ENCODE measurements around the gene INO80D.
"Not testable (repeated sequence)": the region's sequence is repeated elsewhere in the genome, so short reads cannot be mapped to it uniquely, and the experiment has no call there.

INO80D gene

DNA sequence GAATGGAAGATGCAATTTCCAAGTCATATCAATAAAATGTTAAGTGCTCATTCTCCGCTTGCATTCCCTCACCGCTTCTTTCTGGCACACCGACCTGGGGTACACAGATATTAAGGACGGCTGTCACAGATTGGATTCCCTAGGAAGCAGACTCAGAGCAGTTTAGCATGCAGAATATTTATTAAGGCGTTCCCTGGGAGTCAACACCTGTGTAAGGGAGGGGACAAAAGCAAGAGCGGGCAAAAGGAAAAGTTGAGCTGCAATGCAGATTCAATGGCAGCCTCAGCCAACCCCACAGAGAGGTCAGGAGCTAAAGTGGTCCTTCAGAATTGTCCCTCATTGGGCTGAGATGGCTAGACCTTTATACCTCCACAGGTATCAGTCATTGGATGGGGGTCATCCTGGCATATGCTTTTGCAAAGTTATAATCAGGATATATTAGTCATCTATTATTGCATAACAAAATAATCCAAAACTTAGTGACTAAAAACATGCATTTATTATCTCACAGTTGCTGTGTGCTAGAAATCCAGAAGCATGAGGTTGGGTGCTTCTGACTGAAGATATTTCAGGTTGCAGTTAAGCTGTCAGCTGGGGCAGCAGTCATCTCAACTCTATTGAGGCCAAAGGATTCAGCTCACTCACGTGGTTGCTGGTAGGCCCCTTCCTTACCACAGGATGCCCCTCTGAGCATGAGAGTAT, 27.0 kb upstream of the INO80D start:
- peak; percentile 48 for DNase-seq (ENCODE audit: low read depth)
- H3K4me3 ChIP-seq (ENCODE audit: control insufficient read depth, low read depth, low read length): no peak overlapping the region
- no peak for TF ChIP-seq CTCF (conservative IDR thresholded peaks at IDR 0.05; ENCODE audit: control insufficient read depth, insufficient read depth, low read depth, low read length)

- DNase-seq (ENCODE audit: low read depth): peak; percentile 17
- no peak for TF ChIP-seq CTCF (conservative IDR thresholded peaks at IDR 0.05; ENCODE audit: control insufficient read depth, insufficient read depth, low read depth, low read length)
These were observed 26.1 kb upstream of the INO80D start for GRCh38 chr2:206112108-206112507.

DNA sequence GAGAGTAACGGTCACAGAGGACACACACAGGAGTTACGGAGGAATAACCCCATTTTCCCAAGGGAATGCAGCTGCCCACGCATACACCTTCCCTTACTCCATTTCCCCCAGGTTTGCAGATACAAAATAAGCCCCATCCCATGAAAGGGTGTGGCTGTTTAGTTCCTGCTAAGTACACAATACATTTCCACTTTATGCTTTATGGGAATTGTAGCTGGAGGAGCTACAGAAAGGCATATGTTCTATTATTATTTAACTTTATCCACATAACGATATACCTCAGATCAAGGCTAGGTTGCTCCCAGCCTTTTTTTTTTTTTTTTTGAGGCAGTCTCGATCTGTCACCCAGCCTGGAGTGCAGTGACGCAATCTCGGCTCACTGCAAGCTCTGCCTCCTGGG, 22.7 kb upstream of the INO80D start:
- DNase-seq (ENCODE audit: low read depth): no peak
- TF ChIP-seq CTCF (conservative IDR thresholded peaks at IDR 0.05; ENCODE audit: control insufficient read depth, insufficient read depth, low read depth, low read length): no peak
- H3K4me3 ChIP-seq (ENCODE audit: control insufficient read depth, low read depth, low read length): no peak overlapping the region

More at GRCh38 chr2:206112108-206112507, 26.1 kb upstream of the INO80D start:
- no peak overlapping the region for H3K4me3 ChIP-seq (ENCODE audit: control insufficient read depth, low read depth, low read length)

DNA sequence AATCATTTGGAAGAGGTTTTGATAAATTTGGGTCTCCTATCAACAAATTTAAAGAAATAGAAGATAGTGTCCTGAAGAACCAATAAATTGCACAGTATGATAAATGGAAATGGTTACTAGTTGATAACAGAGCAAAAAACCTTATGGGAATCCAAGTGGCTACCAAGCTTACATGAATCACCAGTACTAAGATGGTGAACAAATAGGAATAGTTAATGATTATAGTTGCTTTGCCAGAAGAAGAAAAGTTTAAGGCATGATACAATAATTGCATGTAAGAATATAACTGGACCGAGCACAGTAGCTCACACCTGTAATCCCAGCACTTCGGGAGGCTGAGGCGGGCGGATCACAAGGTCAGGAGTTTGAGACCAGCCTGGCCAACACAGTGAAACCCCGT, 19.6 kb upstream of the INO80D start:
- TF ChIP-seq CTCF (conservative IDR thresholded peaks at IDR 0.05; ENCODE audit: control insufficient read depth, insufficient read depth, low read depth, low read length): no peak
- DNase-seq (ENCODE audit: low read depth): no peak
- no peak overlapping the region for H3K4me3 ChIP-seq (ENCODE audit: control insufficient read depth, low read depth, low read length)

DNA sequence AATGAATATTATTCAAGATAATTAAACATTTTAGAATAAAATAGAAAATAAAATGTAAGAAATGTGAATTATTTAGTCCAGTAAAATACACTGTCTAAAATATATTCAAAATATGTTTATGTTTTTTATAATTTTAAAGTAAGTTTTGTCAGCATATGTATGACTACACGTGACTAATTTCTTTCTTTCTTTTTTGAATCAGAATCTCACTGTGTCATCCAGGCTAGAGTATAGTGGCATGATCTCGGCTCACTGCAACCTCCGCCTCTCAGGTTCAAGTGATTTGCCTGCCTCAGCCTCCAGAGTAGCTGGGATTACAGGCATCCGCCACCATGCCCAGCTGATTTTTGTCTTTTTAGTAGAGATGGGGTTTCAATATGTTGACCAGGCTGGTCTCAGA, 19.1 kb upstream of the INO80D start:
- H3K4me3 ChIP-seq (ENCODE audit: control insufficient read depth, low read depth, low read length): no peak overlapping the region
- DNase-seq (ENCODE audit: low read depth): no peak
- TF ChIP-seq CTCF (conservative IDR thresholded peaks at IDR 0.05; ENCODE audit: control insufficient read depth, insufficient read depth, low read depth, low read length): no peak

DNA sequence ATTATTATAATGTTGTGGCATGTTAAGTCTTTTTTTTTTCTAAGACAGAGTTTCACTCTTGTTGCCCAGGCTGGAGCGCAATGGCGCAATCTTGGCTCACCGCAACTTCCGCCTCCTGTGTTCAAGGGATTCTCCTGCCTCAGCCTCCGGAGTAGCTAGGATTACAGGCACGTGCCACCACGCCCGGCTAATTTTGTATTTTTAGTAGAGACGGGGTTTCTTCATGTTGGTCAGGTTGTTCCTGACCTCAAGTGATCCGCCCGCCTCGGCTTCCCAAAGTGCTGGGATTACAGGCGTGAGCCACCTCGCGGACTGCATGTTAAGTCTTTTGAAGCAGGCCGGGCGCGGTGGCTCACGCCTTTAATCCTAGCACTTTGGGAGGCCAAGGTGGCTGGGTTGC, 12.9 kb upstream of the INO80D start:
- DNase-seq (ENCODE audit: low read depth); H3K4me3 ChIP-seq (ENCODE audit: control insufficient read depth, low read depth, low read length): not testable (repeated sequence)

GRCh38 chr2:206098471-206098870, 12.5 kb upstream of the INO80D start:
- H3K4me3 ChIP-seq (ENCODE audit: control insufficient read depth, low read depth, low read length): no peak overlapping the region
- DNase-seq (ENCODE audit: low read depth): no peak
- TF ChIP-seq CTCF (conservative IDR thresholded peaks at IDR 0.05; ENCODE audit: control insufficient read depth, insufficient read depth, low read depth, low read length): no peak
